ENCODE data around the gene TPPP3. TPM values are rescaled to one million over a fixed set of nuclear protein-coding genes. Genes with fewer than 3 reads are reported as not detected.

The TPPP3 gene
- total RNA-seq, 4 donors from 2014 or later, result 2.0 to 5.9 (median 2.6) TPM

DNA sequence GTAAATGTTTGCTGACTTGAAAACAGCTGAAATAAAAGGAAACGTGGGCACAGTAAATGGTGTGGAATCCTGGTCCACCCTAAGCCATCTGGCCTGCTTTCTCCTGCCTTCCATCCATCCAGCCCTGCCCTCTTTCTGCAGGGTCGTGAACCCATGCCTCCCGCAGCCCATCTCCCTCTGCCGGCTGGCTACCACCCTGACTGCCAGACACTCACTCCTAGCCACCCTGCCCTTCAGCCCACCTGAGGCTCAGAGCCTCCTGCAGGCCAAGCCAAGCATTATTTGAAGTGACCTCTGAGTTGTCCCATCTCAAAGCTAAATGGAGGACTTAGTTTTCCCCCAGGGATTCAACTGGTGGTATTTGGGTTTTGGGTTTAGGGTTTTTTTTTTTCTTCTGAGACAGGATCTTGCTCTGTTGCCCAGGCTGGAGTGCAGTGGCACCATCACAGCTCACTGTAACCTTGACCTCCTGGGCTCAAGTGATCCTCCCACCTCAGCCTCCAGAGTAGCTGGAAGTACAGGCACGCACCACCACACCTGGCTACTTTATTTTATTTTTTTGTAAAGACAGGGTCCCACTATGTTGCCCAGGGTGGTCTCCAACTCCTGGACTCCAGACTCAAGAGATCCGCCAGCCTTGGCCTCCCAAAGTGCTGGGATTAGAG is 14.6 kb upstream of the TPPP3 start:
- TF ChIP-seq, protein P1, sequence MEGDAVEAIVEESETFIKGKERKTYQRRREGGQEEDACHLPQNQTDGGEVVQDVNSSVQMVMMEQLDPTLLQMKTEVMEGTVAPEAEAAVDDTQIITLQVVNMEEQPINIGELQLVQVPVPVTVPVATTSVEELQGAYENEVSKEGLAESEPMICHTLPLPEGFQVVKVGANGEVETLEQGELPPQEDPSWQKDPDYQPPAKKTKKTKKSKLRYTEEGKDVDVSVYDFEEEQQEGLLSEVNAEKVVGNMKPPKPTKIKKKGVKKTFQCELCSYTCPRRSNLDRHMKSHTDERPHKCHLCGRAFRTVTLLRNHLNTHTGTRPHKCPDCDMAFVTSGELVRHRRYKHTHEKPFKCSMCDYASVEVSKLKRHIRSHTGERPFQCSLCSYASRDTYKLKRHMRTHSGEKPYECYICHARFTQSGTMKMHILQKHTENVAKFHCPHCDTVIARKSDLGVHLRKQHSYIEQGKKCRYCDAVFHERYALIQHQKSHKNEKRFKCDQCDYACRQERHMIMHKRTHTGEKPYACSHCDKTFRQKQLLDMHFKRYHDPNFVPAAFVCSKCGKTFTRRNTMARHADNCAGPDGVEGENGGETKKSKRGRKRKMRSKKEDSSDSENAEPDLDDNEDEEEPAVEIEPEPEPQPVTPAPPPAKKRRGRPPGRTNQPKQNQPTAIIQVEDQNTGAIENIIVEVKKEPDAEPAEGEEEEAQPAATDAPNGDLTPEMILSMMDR (IDR thresholded peaks at IDR 0.05; ENCODE audit: low read depth), result no peak

DNA sequence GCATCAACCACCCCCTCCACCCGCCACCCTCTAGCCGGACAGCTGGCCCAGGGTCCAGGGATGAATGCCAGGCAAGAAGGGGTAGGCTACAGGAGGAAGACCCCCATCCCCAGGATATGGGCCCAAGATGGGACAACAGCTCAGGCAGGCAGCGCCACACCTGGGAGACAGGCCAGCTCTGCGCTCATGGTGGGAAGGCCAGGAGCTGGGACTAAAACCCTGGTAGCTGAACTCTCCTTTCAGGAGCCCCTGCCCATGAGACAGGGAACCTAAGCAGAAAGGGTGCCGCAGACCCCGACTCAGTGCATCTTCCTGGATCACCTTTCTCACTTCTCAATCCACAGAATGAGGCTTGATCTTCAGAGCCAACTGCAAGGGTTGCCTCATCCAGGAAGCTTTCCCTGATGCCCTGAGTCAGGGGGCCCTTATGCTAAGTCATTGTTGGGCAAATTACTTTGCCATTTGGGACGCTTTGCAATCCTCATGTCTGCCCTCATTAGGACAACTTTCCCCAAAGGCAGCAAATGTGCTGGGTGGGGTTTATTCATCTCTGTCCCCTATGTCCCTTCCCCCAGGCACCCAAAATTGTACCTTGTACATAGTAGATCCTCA is 14.0 kb upstream of the TPPP3 start:
- TF ChIP-seq, protein P1 (IDR thresholded peaks at IDR 0.05; ENCODE audit: low read depth), result no peak

DNA sequence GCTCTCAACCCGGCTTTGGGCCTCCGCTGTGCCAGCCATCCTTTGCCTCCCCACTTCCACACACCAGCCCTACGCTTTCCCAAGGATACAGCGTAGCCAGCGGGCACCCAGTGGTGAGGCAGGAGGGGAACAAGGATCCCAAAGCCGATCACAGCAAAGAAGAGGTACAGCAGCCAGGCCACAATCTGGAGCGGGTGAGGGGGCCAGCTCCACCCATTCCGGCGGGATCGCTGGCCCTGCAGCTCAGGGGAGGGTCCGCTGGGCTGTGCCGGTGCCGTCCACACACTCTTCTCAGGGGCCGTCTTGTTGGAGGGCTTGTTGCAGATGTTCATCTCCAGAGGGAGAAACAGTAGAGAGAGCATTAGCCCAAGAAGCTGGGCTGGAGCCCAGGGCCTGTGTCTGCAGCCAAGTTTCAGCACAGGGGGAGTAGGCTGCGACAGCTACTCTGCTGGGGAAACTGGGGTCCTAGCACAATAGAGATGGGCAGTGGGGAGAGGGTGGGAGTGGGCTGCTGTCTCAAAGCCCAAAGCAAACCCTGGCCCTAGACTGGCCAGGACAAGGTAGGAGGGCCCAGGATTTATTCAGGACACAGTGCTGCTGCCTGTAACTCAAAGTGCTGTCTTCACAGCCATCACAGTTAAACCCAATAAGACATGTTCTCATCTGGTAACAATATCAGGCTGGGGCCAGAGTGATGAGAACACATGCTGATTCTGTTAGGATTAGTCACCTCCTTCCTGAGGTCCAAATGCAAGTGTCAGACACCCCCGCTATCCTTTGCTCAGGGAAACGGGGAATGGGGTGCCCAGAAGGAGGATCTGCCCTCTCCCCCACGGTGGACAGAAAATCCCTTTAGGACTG is 13.0 kb upstream of the TPPP3 start:
- TF ChIP-seq, protein P1 (IDR thresholded peaks at IDR 0.05; ENCODE audit: low read depth), result no peak

DNA sequence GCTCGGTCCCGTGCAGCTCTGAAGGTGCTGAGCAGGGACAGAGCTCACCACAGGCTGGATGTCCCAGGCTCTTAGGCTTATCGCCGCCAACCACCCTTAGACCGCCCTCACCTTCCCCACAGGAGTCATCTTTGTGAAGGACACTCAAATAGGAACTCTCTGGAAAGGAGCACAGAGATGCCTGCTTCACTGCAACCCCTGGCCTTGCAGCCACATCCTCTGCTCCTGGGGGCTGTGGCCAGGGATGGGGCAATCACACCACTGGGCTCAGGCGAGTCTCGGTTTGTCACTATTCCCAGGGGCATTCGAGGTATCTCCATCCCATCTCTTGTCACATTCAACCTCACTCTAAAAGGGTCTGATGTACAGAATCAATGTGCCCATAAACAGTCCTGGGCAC is 12.0 kb upstream of the TPPP3 start:
- TF ChIP-seq, protein P1 (IDR thresholded peaks at IDR 0.05; ENCODE audit: low read depth), result no peak

DNA sequence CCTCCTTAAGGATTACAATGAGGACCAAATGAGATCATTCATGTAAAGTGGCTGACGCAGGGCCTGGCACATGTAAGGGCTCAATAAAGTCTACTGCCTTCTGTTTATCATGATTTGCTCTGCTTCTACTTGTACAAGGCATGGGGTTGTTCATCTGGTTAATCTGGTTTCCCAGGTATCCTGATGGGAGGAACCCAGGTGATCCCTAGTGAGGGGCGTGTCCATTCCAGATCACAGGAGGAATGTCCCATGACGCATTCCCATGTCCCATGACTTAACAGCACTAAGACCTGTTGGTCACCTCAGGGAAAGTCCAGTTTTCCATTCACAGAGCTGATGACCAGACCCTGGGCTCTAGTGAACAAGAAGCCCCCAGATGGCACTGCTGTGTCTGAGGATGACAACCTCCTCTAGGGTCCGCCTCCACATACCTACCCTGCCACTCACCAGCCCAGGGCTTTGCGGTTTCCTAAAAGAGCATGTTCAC is 11.5 kb upstream of the TPPP3 start:
- TF ChIP-seq, protein P1 (IDR thresholded peaks at IDR 0.05; ENCODE audit: low read depth), result no peak

DNA sequence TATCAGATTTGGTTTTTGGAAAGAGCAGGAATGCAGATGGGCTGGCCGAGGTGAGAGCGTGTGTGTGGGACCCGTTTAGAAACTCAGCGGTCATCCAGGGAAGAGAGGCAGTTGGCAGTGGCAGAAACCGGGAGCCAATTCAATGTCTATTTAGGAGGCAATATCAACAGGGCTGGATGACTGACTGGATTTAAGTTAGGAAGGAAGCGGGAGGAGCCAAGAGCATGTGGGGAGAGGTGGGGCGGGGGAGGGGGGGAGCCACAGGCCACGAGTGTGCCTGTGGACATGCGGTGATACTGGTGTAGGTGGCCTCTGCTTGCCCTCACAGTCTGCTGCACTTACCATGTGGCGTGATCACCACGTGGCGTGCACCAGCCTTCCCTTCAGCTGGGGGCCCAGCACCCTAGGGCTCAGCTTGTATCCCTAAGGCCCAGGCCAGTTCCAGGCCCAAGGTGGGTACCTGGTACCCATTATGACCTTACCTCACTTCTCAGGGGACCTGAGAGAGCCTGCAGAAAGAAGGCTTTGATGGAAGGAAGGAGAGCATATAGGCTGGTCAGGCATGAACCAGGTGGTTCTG is 10.8 kb upstream of the TPPP3 start:
- TF ChIP-seq, protein P1 (IDR thresholded peaks at IDR 0.05; ENCODE audit: low read depth), result no peak

All from subcutaneous adipose tissue (tissue), 4 donors.